HG03432 (cell line): ENCODE results near the gene SNX19.
"Not testable (repeated sequence)": the region's sequence is repeated elsewhere in the genome, so short reads cannot be mapped to it uniquely, and the experiment has no call there.

ENCODE experiments used
- ATAC-seq: cut with Tn5 transposase; IDR thresholded peaks from one replicate; pipeline ENCODE4 v1.9.1; 2021; ENCODE audit warnings: mild to moderate bottlenecking, moderate library complexity; ENCODE audit not compliant: unreplicated experiment

The SNX19 gene

DNA sequence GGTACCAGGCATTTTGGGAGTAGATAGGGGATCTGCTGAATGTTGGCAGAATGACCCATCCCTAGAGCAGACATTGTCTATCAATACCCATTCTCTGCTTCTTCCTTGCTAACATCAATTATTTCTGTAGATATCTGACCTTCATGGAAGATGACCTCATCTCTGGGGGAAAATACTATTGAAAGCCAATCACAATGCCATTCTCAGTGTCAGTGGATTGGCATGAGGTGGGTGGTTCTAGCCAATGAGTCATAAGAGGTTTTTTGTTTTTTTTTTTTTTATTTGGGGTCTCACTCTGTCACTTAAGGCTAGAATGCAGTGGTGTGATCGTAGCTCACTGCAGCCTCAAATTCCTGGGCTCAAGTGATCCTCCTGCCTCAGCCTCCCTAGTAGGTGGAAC lies 42.5 kb downstream of the SNX19 start:
- ATAC-seq = no peak

DNA sequence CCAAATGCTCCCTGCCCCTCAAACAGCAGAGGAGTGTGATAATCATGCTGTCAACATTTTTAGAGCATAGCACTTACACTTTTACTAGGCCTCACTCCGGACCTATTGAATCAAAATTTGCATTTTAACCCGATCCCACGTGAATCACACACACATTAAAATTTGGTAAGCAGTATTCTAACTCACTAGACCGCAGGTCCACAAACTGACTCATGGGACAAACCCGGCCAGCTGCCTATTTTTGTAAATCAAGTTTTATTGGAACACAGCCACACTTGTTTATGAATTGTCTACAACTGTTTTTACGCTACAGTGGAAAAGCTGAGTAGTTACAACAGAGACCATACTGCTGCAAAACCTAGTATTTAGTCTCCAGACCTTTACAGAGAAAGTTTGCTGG lies 43.3 kb downstream of the SNX19 start:
- ATAC-seq = no peak

- no peak for ATAC-seq
Measured at GRCh38 chr11:130872513-130872912, 43.8 kb downstream of the SNX19 start.

DNA sequence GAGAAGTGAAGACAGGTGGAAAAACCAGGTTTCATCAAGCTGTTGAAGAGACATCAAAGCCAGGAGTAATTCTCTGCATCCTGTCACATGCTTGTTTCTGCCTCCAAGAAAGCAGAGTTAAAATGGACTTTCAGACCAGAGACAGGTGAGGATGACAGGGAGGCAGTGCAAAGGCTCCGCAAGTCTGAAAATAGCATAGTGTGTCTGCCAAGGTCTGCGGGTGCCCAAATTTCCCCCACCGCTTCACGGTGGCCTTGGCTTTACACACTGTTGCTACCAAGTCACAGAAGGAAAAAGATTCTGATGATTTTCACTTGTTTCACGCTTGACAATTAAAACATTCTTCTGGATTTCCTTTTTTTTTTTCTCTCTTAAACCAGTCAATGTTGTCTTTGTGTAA lies 44.2 kb downstream of the SNX19 start:
- no peak for ATAC-seq

DNA sequence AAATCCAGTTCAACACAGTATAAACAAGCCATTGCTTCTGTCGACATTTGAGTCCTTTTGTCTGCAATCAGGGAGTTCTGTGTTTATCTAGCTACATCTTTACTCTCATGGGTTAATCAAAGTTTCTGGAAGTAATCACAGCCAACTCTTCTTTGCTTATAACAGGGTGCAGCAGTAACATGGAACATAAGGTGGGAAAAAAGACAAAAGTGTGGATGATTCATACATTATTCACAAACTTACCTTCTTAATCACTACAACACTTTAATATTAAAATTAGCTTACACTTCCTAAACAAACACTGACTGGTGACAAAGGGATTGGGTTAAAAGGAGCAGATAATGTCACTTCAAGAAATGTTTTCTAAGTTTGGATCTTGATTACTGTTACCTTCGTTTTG lies 44.7 kb downstream of the SNX19 start:
- no peak for ATAC-seq

- ATAC-seq = no peak
Measured at GRCh38 chr11:130868721-130869390, 47.4 kb downstream of the SNX19 start.

- ATAC-seq = no peak
Measured at GRCh38 chr11:130868086-130868710, 48.1 kb downstream of the SNX19 start.

GRCh38 chr11:130866831-130867230 lies 49.4 kb downstream of the SNX19 start:
- no peak for ATAC-seq

DNA sequence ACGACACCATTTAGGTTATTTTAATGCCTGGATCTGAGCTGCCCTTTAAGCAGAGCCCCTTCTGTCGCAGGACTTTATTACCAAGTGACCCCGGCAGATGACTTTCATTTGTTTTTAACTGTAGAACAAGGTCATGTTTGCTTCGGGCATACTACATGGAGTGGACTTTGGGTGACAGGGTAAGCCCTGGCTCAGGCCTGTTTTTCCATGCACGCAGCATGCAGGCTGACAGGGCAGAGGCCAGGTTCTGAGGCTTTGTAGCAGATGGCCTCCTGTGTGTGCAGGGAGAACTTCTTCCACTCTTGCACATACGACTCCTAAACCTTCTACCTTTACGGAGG lies 50.5 kb downstream of the SNX19 start:
- ATAC-seq = no peak

DNA sequence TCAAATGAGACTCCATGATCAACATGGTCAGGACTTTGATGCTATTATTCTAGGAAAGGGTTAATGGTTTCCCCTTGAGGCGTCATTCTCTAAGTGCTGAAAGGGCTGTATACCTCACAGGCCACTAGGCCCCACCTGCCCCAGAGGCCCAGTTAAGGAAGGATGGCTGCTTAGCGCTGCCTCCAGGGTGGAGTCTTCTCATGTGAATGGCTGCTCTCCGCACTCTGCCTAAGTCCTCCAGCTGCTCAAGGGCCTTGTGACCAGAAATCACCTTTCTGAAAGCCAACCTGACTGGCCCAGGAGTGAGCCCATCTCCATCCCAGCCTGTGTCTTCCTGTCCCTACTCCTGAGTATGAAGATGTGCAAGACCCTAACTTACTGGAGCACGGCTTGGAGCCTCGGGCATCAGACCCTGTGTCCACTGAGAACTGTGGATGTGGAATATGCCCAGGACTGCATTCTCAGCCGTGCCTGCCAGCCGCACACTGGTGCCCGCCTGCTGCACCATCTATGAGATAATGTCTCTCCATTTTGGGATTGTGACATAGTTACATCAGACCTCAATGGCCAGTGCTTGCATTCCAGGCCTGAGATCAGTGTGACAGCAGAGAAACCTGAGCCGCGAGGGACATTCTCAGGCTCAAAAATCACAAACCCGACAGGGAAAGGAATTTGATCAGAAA lies 51.0 kb downstream of the SNX19 start:
- ATAC-seq = no peak

GRCh38 chr11:130861902-130862860 lies 54.1 kb downstream of the SNX19 start:
- peak; percentile 85 for ATAC-seq

DNA sequence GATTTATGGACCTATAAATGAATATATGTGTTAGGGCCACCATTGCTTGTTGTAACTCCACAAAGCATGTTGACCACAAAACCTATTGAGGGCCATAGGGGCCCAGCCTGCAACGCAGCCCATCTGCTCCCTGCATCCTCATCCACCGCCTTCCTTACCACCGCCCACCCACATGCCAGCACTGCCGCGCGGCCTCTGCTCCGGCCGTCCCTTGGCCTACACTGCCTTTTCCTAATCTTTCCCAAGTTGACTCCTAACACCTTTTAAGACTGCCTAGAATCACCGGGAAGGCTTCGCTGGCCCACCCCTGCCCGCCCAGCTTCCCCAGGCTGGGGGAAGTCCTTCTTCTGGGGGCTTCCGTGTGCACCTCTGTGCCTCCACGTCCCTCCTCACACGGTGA lies 55.0 kb downstream of the SNX19 start:
- ATAC-seq = no peak

- no peak for ATAC-seq
Measured at GRCh38 chr11:130859886-130860285, 56.4 kb downstream of the SNX19 start.

GRCh38 chr11:130858215-130858614 lies 58.1 kb downstream of the SNX19 start:
- ATAC-seq = no peak

DNA sequence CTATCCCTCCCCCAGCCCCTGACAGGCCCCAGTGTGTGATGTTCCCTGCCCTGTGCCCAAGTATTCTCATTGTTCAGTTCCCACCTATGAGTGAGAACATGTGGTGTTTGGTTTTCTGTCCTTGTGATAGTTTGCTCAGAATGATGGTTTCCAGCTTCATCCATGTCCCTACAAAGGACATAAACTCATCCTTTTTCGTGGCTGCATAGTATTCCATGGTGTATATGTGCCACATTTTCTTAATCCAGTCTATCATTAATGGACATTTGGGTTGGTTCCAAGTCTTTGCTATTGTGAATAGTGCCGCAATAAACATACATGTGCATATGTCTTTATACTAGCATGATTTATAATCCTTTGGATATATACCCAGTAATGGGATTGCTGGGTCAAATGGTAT lies 60.6 kb downstream of the SNX19 start:
- ATAC-seq = not testable (repeated sequence)

DNA sequence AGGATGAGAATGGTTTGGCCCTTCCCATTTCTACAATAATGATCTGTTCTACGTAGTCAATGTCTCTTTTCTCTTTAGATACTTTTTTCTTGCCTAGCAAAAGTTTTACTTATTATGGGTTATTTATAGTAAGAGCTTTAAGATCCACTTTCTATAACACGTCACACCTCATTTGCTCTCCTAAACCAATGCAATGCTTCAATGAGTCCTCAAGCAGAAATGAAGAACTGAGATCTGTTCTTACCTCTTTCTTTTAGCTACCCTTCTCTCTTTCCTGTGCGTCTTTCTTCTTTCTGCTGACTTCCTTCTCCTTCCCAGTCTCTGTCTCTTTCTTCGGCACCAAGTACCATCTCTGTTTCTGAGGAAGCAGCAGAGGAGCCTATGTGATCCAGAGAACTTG lies 61.8 kb downstream of the SNX19 start:
- ATAC-seq = peak; percentile 77

DNA sequence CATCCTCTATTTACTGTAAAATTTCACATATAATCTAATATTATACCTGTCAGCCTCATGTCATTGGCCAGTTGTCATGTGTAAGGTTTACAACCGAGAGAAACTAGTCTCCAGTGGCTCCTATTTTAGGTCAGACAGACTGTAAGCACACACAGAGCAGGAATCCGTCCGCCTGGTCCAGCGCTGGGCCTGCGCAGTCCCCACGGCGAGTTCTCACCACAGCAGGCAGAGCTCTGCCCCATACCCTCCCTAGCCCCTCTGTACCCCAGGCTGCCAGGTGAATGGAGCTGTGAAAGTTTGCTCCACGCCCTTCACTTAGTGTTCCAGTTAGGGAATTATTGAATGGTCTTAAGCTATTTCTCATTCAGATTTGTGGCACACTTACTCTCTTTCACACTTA lies 63.7 kb downstream of the SNX19 start:
- no peak for ATAC-seq

- no peak for ATAC-seq
Measured at GRCh38 chr11:130850185-130850944, 65.9 kb downstream of the SNX19 start.

- no peak for ATAC-seq
Measured at GRCh38 chr11:130849215-130849568, 67.1 kb downstream of the SNX19 start.

GRCh38 chr11:130848361-130849214 lies 67.7 kb downstream of the SNX19 start:
- no peak for ATAC-seq
